ENCODE data around the gene STPG1.

DNA sequence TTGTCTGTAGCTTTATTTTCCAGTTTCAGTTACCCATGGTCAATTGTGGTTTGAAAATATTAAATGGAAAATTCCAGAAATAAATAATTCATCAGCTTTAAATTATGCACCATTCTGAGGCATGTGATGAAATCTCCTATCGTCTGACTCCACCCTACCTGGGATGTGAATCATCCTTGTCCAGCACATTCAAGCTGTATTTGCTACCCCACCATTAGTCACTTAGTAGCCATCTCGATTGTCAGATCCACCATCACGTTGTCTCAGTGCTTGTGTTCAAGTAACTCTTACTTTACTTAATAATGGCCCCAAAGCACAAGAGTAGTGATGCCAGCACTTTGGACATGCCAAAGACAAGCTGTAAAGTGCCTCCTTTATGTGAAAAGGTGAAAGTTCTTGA, 4.0 kb downstream of the STPG1 start:
- TF ChIP-seq, protein P1, sequence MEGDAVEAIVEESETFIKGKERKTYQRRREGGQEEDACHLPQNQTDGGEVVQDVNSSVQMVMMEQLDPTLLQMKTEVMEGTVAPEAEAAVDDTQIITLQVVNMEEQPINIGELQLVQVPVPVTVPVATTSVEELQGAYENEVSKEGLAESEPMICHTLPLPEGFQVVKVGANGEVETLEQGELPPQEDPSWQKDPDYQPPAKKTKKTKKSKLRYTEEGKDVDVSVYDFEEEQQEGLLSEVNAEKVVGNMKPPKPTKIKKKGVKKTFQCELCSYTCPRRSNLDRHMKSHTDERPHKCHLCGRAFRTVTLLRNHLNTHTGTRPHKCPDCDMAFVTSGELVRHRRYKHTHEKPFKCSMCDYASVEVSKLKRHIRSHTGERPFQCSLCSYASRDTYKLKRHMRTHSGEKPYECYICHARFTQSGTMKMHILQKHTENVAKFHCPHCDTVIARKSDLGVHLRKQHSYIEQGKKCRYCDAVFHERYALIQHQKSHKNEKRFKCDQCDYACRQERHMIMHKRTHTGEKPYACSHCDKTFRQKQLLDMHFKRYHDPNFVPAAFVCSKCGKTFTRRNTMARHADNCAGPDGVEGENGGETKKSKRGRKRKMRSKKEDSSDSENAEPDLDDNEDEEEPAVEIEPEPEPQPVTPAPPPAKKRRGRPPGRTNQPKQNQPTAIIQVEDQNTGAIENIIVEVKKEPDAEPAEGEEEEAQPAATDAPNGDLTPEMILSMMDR (conservative IDR thresholded peaks at IDR 0.05 in 1 of 2, IDR thresholded peaks at IDR 0.05 in 1 of 2; ENCODE audit: extremely low read depth in 1 of 2, insufficient read depth in 1 of 2, low read depth in 1 of 2, low read length in 2 of 2): no peak
- no peak for TF ChIP-seq EZH2 (IDR thresholded peaks at IDR 0.05; ENCODE audit: borderline replicate concordance, low read length)

Data from mammary epithelial cell (primary cell).